Measurements from ENCODE around the gene ARHGAP22.

ARHGAP22 gene

GRCh38 chr10:48412081-48412480 lies 192.8 kb downstream of the ARHGAP22 start:
- no peak for DNase-seq

DNA sequence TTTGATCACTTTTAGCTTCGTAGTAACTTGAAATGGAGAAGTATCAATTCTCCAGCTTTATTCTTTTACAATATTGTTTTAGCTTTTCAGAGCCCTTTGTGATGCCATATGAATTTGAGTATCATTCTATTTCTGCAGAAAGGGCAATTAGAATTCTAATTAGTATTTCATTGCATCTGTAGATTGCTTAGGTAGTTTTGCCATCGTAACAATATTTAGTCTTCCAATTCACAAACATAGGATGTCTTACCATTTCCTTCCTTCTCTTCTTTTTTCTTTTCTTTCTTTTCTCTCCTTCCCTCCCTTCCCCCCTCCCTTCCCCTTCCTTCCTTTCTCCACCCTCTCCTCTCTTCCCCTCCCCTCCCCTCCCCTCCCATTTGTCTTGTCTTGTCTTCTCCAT lies 193.4 kb downstream of the ARHGAP22 start:
- no peak for DNase-seq

GRCh38 chr10:48410503-48410902 lies 194.4 kb downstream of the ARHGAP22 start:
- no peak for DNase-seq

- DNase-seq: no peak
Observed at GRCh38 chr10:48406658-48407057, 198.2 kb downstream of the ARHGAP22 start.

DNA sequence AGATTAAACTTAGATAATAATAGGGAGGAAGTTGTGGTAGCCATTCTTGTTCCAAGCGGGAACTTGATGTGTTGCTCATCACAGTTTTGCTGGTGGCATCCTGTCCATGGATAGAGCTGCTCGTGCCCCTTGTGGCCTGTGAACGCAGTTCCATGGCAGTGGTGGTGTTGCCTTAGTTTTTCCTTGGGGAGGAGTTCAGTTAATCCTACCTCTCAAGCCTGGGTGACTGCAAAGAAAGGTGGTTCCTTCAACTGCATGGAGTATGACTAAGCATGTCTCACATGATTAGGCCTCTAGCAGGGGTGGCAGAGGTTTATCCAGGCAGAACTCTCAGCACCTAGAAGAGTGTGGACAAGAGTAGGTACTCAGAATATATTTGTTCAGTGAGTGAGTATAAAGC lies 198.7 kb downstream of the ARHGAP22 start:
- DNase-seq: no peak

- no peak for DNase-seq
Observed at GRCh38 chr10:48404646-48405045, 200.2 kb downstream of the ARHGAP22 start.

- DNase-seq: no peak
Observed at GRCh38 chr10:48400850-48401220, 204.0 kb downstream of the ARHGAP22 start.

- no peak for DNase-seq
Observed at GRCh38 chr10:48400129-48400849, 204.6 kb downstream of the ARHGAP22 start.

DNA sequence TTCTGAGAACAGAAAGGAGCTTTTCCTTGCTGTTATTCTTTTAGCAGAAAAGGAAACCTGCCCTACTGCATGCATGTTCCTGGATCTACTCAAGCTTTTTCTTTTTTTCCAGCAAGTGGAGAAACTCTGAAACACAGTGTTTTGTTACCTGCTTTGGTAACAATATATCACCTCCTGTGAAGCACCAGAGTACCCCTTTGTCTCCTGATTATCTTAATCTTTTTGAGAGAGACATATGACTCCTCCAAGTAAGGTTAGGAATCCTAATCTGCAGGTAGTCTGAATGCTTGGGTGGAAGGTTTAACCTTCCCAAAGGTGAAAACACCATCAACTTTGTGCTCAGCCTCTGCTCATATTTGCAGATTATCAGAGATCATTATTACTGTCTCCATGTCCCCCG lies 205.3 kb downstream of the ARHGAP22 start:
- no peak for DNase-seq

GRCh38 chr10:48399056-48399541 lies 205.8 kb downstream of the ARHGAP22 start:
- no peak for DNase-seq

DNA sequence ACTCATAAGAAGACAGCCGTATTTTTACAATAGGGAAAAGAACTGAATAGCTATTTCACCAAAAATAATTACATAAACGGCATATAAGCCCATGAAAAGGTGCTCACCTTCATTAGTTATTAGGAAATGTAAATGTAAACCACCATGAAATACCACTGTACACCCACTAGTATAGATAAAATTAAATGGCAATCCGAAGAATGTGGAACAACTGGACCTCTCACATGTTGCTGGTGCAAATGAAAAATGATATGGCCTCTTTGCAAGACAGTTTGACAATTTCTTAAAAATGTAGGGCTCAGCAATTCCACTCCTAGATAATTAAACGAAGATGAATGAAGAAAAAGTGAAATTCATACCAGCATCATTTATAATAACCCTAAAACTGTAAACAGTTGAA lies 206.6 kb downstream of the ARHGAP22 start:
- no peak for DNase-seq

Data from NCI-H2081 treated with DMSO at 0.1 percent for 48 hours (cell line).